Stimulated activated CD8-positive, alpha-beta memory T cell treated with anti-CD3 and anti-CD28 coated beads, Interleukin-12 subunit alpha, Interleukin-12 subunit beta, amount 100 ng/mL, for 24 hours (primary cell): ENCODE results near the gene PYCARD.
"Not testable (repeated sequence)": the region's sequence is repeated elsewhere in the genome, so short reads cannot be mapped to it uniquely, and the experiment has no call there.

Experiments
- DNase-seq: peaks from one replicate; pipeline ENCODE4 v3.0.0-alpha.2; 2020; ENCODE audit errors: extremely low read depth

The PYCARD gene

GRCh38 chr16:31202414-31203375 is at the start of gene PYCARD:
Gene PYCARD (minus strand): TSS chr16:31202760. CDS start chr16:31202690, 70 bp downstream.
- DNase-seq, result no peak

- DNase-seq, result no peak
Measured at GRCh38 chr16:31251435-31251834, 48.9 kb upstream of the PYCARD start.

- DNase-seq, result no peak
Measured at GRCh38 chr16:31250782-31251384, 48.3 kb upstream of the PYCARD start.

- DNase-seq, result no peak
Measured at GRCh38 chr16:31248344-31248743, 45.8 kb upstream of the PYCARD start.

- DNase-seq, result no peak
Measured at GRCh38 chr16:31246296-31246695, 43.7 kb upstream of the PYCARD start.

GRCh38 chr16:31245598-31245997 is 43.0 kb upstream of the PYCARD start:
- not testable (repeated sequence) for DNase-seq

GRCh38 chr16:31243734-31244670 is 41.4 kb upstream of the PYCARD start:
- DNase-seq, result no peak

GRCh38 chr16:31242206-31242605 is 39.6 kb upstream of the PYCARD start:
- no peak for DNase-seq

- DNase-seq, result no peak
Measured at GRCh38 chr16:31238041-31238440, 35.5 kb upstream of the PYCARD start.

- DNase-seq, result no peak
Measured at GRCh38 chr16:31229501-31229900, 26.9 kb upstream of the PYCARD start.

- no peak for DNase-seq
Measured at GRCh38 chr16:31228206-31228605, 25.6 kb upstream of the PYCARD start.

GRCh38 chr16:31225193-31225592 is 22.6 kb upstream of the PYCARD start:
- no peak for DNase-seq

GRCh38 chr16:31224092-31224955 is 21.8 kb upstream of the PYCARD start:
- no peak for DNase-seq

GRCh38 chr16:31223044-31223443 is 20.5 kb upstream of the PYCARD start:
- DNase-seq, result no peak

- no peak for DNase-seq
Measured at GRCh38 chr16:31221357-31222160, 19.0 kb upstream of the PYCARD start.

- DNase-seq, result no peak
Measured at GRCh38 chr16:31219154-31219741, 16.7 kb upstream of the PYCARD start.

GRCh38 chr16:31217136-31217530 is 14.6 kb upstream of the PYCARD start:
- DNase-seq, result no peak

GRCh38 chr16:31216422-31217135 is 14.0 kb upstream of the PYCARD start, which contains the start of gene PYDC1:
Gene PYDC1 (minus strand): TSS chr16:31217135. CDS start chr16:31217028, 107 bp downstream.
- no peak for DNase-seq
